Measurements from ENCODE around the gene PIK3R3. TPM values are rescaled to one million over a fixed set of nuclear protein-coding genes. Genes with fewer than 3 reads are reported as not detected.

Gene PIK3R3
- total RNA-seq, 1 experiment from 2014 or later: 9.0 TPM

DNA sequence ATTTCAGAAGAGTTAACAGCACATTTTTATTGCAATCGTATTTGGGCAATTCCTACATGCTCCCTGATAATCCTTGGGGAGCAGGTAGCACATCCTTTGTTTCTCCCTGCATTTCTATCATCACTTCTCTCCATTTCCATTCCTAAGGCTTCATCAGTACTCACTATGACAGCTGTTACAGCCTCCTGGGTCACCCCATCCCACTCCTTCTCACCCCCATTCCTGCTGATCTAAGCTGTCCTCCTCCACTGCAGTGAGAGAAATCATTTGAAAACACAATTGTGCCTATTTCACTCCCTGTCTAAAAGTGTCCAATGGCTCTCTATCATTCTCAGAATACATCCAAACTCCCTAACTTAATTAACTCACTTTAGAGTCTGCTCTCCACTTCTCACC is 25.5 kb upstream of the PIK3R3 start:
- Mint-ChIP-seq H3K4me1 (no peaks in the 10 kb centered on the region), H3K27ac (no peak overlapping the region), H3K27me3 (ENCODE audit: low read depth) (no peaks in the 10 kb centered on the region), H3K4me3 (no peak overlapping the region), H3K36me3 (no peaks in the 10 kb centered on the region), H3K9me3 (no peaks in the 10 kb centered on the region)
- ATAC-seq: no peak
- no peak for DNase-seq (ENCODE audit: low spot score)
- CTCF ChIA-PET: interaction anchor here (0.8 to 1.2 kb wide), 2 partner anchors 9 to 66 kb away, joined by 4 read pairs; no protein-coding TSS in a partner anchor
- TF ChIP-seq, protein P1, sequence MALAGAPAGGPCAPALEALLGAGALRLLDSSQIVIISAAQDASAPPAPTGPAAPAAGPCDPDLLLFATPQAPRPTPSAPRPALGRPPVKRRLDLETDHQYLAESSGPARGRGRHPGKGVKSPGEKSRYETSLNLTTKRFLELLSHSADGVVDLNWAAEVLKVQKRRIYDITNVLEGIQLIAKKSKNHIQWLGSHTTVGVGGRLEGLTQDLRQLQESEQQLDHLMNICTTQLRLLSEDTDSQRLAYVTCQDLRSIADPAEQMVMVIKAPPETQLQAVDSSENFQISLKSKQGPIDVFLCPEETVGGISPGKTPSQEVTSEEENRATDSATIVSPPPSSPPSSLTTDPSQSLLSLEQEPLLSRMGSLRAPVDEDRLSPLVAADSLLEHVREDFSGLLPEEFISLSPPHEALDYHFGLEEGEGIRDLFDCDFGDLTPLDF (CRISPR knock-in tag; IDR thresholded peaks at IDR 0.05): no peak
- TF ChIP-seq NFYB (CRISPR knock-in tag; conservative IDR thresholded peaks at IDR 0.05; ENCODE audit: low read depth): no peak
- TF ChIP-seq FOXJ3 (CRISPR knock-in tag; IDR thresholded peaks at IDR 0.05; ENCODE audit: borderline replicate concordance): no peak
- TF ChIP-seq RORB (CRISPR knock-in tag; IDR thresholded peaks at IDR 0.05): no peak
- no peak for TF ChIP-seq SP1 (CRISPR knock-in tag; conservative IDR thresholded peaks at IDR 0.05)
- no peak for TF ChIP-seq NFE2L1 (CRISPR knock-in tag; IDR thresholded peaks at IDR 0.05)
- no peak for TF ChIP-seq PRDM15 (CRISPR knock-in tag; IDR thresholded peaks at IDR 0.05)
- TF ChIP-seq, protein P2, sequence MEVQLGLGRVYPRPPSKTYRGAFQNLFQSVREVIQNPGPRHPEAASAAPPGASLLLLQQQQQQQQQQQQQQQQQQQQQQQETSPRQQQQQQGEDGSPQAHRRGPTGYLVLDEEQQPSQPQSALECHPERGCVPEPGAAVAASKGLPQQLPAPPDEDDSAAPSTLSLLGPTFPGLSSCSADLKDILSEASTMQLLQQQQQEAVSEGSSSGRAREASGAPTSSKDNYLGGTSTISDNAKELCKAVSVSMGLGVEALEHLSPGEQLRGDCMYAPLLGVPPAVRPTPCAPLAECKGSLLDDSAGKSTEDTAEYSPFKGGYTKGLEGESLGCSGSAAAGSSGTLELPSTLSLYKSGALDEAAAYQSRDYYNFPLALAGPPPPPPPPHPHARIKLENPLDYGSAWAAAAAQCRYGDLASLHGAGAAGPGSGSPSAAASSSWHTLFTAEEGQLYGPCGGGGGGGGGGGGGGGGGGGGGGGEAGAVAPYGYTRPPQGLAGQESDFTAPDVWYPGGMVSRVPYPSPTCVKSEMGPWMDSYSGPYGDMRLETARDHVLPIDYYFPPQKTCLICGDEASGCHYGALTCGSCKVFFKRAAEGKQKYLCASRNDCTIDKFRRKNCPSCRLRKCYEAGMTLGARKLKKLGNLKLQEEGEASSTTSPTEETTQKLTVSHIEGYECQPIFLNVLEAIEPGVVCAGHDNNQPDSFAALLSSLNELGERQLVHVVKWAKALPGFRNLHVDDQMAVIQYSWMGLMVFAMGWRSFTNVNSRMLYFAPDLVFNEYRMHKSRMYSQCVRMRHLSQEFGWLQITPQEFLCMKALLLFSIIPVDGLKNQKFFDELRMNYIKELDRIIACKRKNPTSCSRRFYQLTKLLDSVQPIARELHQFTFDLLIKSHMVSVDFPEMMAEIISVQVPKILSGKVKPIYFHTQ (CRISPR knock-in tag; IDR thresholded peaks at IDR 0.05): no peak
- TF ChIP-seq ZNF263 (CRISPR knock-in tag; IDR thresholded peaks at IDR 0.05; ENCODE audit: low read depth): no peak
- TF ChIP-seq TP53 (CRISPR knock-in tag; IDR thresholded peaks at IDR 0.05): no peak
- TF ChIP-seq, protein P3, sequence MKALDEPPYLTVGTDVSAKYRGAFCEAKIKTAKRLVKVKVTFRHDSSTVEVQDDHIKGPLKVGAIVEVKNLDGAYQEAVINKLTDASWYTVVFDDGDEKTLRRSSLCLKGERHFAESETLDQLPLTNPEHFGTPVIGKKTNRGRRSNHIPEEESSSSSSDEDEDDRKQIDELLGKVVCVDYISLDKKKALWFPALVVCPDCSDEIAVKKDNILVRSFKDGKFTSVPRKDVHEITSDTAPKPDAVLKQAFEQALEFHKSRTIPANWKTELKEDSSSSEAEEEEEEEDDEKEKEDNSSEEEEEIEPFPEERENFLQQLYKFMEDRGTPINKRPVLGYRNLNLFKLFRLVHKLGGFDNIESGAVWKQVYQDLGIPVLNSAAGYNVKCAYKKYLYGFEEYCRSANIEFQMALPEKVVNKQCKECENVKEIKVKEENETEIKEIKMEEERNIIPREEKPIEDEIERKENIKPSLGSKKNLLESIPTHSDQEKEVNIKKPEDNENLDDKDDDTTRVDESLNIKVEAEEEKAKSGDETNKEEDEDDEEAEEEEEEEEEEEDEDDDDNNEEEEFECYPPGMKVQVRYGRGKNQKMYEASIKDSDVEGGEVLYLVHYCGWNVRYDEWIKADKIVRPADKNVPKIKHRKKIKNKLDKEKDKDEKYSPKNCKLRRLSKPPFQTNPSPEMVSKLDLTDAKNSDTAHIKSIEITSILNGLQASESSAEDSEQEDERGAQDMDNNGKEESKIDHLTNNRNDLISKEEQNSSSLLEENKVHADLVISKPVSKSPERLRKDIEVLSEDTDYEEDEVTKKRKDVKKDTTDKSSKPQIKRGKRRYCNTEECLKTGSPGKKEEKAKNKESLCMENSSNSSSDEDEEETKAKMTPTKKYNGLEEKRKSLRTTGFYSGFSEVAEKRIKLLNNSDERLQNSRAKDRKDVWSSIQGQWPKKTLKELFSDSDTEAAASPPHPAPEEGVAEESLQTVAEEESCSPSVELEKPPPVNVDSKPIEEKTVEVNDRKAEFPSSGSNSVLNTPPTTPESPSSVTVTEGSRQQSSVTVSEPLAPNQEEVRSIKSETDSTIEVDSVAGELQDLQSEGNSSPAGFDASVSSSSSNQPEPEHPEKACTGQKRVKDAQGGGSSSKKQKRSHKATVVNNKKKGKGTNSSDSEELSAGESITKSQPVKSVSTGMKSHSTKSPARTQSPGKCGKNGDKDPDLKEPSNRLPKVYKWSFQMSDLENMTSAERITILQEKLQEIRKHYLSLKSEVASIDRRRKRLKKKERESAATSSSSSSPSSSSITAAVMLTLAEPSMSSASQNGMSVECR (CRISPR knock-in tag; IDR thresholded peaks at IDR 0.05; ENCODE audit: borderline replicate concordance): no peak
- TF ChIP-seq, protein P4, sequence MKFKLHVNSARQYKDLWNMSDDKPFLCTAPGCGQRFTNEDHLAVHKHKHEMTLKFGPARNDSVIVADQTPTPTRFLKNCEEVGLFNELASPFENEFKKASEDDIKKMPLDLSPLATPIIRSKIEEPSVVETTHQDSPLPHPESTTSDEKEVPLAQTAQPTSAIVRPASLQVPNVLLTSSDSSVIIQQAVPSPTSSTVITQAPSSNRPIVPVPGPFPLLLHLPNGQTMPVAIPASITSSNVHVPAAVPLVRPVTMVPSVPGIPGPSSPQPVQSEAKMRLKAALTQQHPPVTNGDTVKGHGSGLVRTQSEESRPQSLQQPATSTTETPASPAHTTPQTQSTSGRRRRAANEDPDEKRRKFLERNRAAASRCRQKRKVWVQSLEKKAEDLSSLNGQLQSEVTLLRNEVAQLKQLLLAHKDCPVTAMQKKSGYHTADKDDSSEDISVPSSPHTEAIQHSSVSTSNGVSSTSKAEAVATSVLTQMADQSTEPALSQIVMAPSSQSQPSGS (CRISPR knock-in tag; IDR thresholded peaks at IDR 0.05; ENCODE audit: borderline replicate concordance, low read depth): no peak
- no peak for TF ChIP-seq TEAD4 (CRISPR knock-in tag; IDR thresholded peaks at IDR 0.05)
- no peak for TF ChIP-seq ZNF396 (CRISPR knock-in tag; IDR thresholded peaks at IDR 0.05; ENCODE audit: borderline replicate concordance)
- TF ChIP-seq, protein P5, sequence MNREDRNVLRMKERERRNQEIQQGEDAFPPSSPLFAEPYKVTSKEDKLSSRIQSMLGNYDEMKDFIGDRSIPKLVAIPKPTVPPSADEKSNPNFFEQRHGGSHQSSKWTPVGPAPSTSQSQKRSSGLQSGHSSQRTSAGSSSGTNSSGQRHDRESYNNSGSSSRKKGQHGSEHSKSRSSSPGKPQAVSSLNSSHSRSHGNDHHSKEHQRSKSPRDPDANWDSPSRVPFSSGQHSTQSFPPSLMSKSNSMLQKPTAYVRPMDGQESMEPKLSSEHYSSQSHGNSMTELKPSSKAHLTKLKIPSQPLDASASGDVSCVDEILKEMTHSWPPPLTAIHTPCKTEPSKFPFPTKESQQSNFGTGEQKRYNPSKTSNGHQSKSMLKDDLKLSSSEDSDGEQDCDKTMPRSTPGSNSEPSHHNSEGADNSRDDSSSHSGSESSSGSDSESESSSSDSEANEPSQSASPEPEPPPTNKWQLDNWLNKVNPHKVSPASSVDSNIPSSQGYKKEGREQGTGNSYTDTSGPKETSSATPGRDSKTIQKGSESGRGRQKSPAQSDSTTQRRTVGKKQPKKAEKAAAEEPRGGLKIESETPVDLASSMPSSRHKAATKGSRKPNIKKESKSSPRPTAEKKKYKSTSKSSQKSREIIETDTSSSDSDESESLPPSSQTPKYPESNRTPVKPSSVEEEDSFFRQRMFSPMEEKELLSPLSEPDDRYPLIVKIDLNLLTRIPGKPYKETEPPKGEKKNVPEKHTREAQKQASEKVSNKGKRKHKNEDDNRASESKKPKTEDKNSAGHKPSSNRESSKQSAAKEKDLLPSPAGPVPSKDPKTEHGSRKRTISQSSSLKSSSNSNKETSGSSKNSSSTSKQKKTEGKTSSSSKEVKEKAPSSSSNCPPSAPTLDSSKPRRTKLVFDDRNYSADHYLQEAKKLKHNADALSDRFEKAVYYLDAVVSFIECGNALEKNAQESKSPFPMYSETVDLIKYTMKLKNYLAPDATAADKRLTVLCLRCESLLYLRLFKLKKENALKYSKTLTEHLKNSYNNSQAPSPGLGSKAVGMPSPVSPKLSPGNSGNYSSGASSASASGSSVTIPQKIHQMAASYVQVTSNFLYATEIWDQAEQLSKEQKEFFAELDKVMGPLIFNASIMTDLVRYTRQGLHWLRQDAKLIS (CRISPR knock-in tag; IDR thresholded peaks at IDR 0.05; ENCODE audit: borderline replicate concordance): no peak
- TF ChIP-seq ELF4 (CRISPR knock-in tag; IDR thresholded peaks at IDR 0.05; ENCODE audit: low read depth): no peak
- TF ChIP-seq, protein P6, sequence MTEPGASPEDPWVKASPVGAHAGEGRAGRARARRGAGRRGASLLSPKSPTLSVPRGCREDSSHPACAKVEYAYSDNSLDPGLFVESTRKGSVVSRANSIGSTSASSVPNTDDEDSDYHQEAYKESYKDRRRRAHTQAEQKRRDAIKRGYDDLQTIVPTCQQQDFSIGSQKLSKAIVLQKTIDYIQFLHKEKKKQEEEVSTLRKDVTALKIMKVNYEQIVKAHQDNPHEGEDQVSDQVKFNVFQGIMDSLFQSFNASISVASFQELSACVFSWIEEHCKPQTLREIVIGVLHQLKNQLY (CRISPR knock-in tag; IDR thresholded peaks at IDR 0.05): no peak
- POLR2A ChIA-PET: no interaction called here

All from WTC11 (cell line).